ENCODE measurements around the gene FBXO36. TPM values are rescaled to one million over a fixed set of nuclear protein-coding genes. Genes with fewer than 3 reads are reported as not detected.

The FBXO36 gene
- total and polyA plus RNA-seq, 2 donors (not counting 3 experiments of a cell fraction or from before 2014, with no cell fraction given) = 0.53 to 1.2 TPM

- FAIRE-seq (no peak), DNase-seq (ENCODE audit: low read depth, low spot score) (no peak)
- Histone ChIP-seq H2AFZ (ENCODE audit: low read depth, low read length) (no peak overlapping the region), H3K79me2 (ENCODE audit: control insufficient read depth, insufficient read depth, low read length) (no peaks in the 10 kb centered on the region), H3K9me3 (replicated peaks; ENCODE audit: control insufficient read depth, insufficient read depth, low read length) (no peaks in the 10 kb centered on the region), H3K4me2 (ENCODE audit: insufficient read depth, low read length) (no peak overlapping the region), H3K36me3 (ENCODE audit: control insufficient read depth in 2 of 2, extremely low read depth in 1 of 2, insufficient read depth in 2 of 2, low read length in 2 of 2) (no peaks in the 10 kb centered on the region), H3K4me1 (ENCODE audit: control insufficient read depth, extremely low read depth, insufficient read depth, low read length) (peaks cover 3% of the 10 kb centered on the region), H3K9ac (replicated peaks; ENCODE audit: extremely low read depth, insufficient read depth, low read length) (no peak overlapping the region), H3K27ac (ENCODE audit: insufficient read depth, low read depth, low read length) (no peak overlapping the region), H4K20me1 (replicated peaks; ENCODE audit: control insufficient read depth, extremely low read depth, insufficient read depth, low read length) (no peaks in the 10 kb centered on the region), H3K4me3 (replicated peaks in 1 of 3; ENCODE audit: insufficient read depth in 1 of 3, low read depth in 1 of 3, low read length in 3 of 3) (no peak overlapping the region), H3K27me3 (ENCODE audit: control insufficient read depth in 2 of 2, insufficient read depth in 2 of 2, low read length in 2 of 2) (no peaks in the 10 kb centered on the region), H3K9me1 (replicated peaks; ENCODE audit: control insufficient read depth, extremely low read depth, insufficient read depth, low read length) (no peaks in the 10 kb centered on the region)
- dilution Hi-C loops (cut with MboI; ENCODE audit: extremely low pct_ligation_motif_present, low sequenced_read_pairs) (no loop called here), intact Hi-C loops (cut with micrococcal nuclease) (no loop called here)
- ChIA-PET CTCF (no interaction called here), POLR2A (no interaction called here)
- BruUV-seq (replicated peaks) = no TSS peak
- TF ChIP-seq MAX (IDR thresholded peaks at IDR 0.05; ENCODE audit: insufficient read depth, insufficient read length) (no peak), POLR2AphosphoS5 (IDR thresholded peaks at IDR 0.05; ENCODE audit: insufficient read depth, low read depth, low read length) (no peak), MYC (IDR thresholded peaks at IDR 0.05; ENCODE audit: low read depth, low read length) (no peak), GATA2 (IDR thresholded peaks at IDR 0.05; ENCODE audit: insufficient read depth, insufficient read length, low read depth, low read length) (no peak), CTCF (IDR thresholded peaks at IDR 0.05; ENCODE audit: extremely low read depth in 1 of 2, insufficient read depth in 1 of 2, low read depth in 1 of 2, low read length in 2 of 2) (no peak), JUN (IDR thresholded peaks at IDR 0.05; ENCODE audit: borderline replicate concordance, insufficient read depth, insufficient read length, low read depth) (no peak), FOS (IDR thresholded peaks at IDR 0.05; ENCODE audit: borderline replicate concordance, insufficient read depth, low read length) (no peak), EZH2 (IDR thresholded peaks at IDR 0.05; ENCODE audit: borderline replicate concordance, low read depth, low read length, severe bottlenecking) (no peak), POLR2A (IDR thresholded peaks at IDR 0.05; ENCODE audit: low read depth, low read length) (no peak)
Measured at GRCh38 chr2:229943770-229944449, 21.6 kb downstream of the FBXO36 start.
